Lower leg skin (tissue), 4 donors: ENCODE measurements around the gene NUP214. TPM values are rescaled to one million over a fixed set of nuclear protein-coding genes. Genes with fewer than 3 reads are reported as not detected.
"Not testable (repeated sequence)": the region's sequence is repeated elsewhere in the genome, so short reads cannot be mapped to it uniquely, and the experiment has no call there.

Experiments
- DNase-seq, 2 donors: peaks; one replicate each; pipeline ENCODE4 v3.0.0-alpha.2; 2019; ENCODE audit warnings: low spot score in 2 of 2
- H3K4me3 ChIP-seq: fragments of 200-600 bp; sonication (generic); 2 replicates; pipeline ENCODE4 v1.5.1; 2017; ENCODE audit warnings: mild to moderate bottlenecking, low read depth; ENCODE audit not compliant: poor library complexity, severe bottlenecking
- CTCF ChIP-seq, 3 donors: fragments of 450-650 bp; IDR thresholded peaks; one replicate each; pipeline ENCODE4 v1.5.1; 2016; ENCODE audit warnings: antibody characterized with exemption in 3 of 3, mild to moderate bottlenecking in 3 of 3, moderate library complexity in 2 of 3
- POLR2A ChIP-seq, 2 donors: fragments of 450-650 bp; IDR thresholded peaks; one replicate each; pipeline ENCODE4 v1.6.1; 2016 to 2017; ENCODE audit warnings: antibody characterized with exemption in 2 of 2, mild to moderate bottlenecking in 1 of 2, moderate library complexity in 1 of 2
- WGBS, 2 donors: methylation state at CpG; one replicate each; pipeline ENCODE4 v1.1.5; 2018; 5-methylcytosine and 5-hydroxymethylcytosine counted together
- intact Hi-C: fragments of 100-400 bp; cut with DNase I; formaldehyde crosslinking; loops from one replicate; pipeline ENCODE4 v1.15.0; 2023; ENCODE audit warnings: low total_unique reads
- total RNA-seq, 4 donors: library from RNA; depleted of rRNA; stranded (reverse); fragments of >200 nt; gene quantifications; one replicate each; pipeline ENCODE4 v1.1.0, GENCODE V29; 2016

NUP214 gene
- total RNA-seq, 4 donors from 2014 or later = 33.8 to 64.4 (median 39.8) TPM

DNA sequence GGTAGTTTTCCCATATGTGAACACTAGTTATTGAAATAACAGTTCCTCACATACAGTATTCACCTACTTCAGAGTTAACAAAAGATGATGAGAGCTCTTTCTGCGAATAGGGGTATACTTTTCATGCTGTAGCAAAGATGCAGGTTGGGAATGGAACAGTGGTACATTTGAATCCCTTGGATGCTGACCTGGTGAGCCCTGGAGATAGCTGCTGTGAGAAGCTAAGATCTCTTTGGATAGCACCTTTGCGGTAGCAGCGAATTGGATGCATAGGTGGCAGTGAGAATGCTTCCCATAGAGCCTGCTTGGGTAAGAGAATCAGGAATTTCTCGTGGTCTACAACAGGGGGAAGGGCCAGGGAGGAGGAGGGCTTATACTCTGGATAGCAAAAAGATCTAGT, 61.2 kb downstream of the NUP214 start:
- TF ChIP-seq CTCF (IDR thresholded peaks at IDR 0.05) = no peak
- TF ChIP-seq POLR2A (IDR thresholded peaks at IDR 0.05) = no peak
- no peak overlapping the region for H3K4me3 ChIP-seq
- intact Hi-C loops = no loop called here
- WGBS, 2 donors = 86 to 91% methylated on average over 4 of the region's 4 CpGs
- DNase-seq = no peak

DNA sequence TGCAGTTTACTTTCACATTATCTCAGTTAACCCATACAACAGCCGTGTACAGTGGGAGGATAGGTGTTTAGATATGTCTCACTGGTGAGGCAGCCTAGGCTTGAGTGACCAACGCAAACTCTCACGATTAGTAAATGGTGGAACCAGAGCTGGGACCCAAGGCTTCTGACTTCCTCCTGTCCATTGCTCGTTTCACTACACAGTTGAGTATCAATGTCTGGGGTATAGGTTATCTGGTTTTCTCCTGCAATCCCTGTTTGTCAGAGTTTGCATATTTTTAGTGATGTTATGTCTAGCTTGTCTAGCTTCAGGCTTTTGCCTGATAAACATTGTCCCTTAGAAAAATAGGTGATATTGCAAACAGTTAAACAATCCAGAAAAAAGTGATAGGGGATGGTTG, 62.6 kb downstream of the NUP214 start:
- intact Hi-C loops = no loop called here
- H3K4me3 ChIP-seq = no peak overlapping the region
- 96 to 99% methylated on average over 4 of the region's 4 CpGs for WGBS, 2 donors
- DNase-seq = no peak
- TF ChIP-seq CTCF (IDR thresholded peaks at IDR 0.05) (no peak), POLR2A (IDR thresholded peaks at IDR 0.05) (no peak)

GRCh38 chr9:131188976-131189375, 63.6 kb downstream of the NUP214 start:
- WGBS, 2 donors = 93 to 94% methylated on average over 3 of the region's 3 CpGs

DNA sequence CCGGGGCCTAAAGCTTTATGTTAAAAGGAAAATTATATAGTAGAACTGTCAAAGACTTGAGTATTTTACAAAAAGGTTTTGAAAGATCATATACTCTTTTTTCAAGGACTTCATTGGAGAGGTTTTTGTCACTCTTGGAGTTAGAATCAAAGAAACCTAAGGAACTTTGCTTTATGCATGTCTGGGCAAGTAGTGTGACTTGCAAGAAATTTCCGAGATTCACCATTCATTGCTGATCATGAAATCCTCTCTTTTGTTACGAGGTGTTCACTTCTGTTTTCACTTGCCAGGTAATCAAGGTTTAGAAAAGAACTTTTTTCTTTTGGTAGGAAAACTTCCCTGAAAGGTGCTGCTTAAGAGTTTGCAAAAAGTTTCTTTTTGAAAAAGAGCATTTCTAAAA, 64.8 kb downstream of the NUP214 start:
- 46 to 69% methylated on average over 3 of the region's 3 CpGs for WGBS, 2 donors
- no peak for TF ChIP-seq POLR2A (IDR thresholded peaks at IDR 0.05)
- no peak overlapping the region for H3K4me3 ChIP-seq
- intact Hi-C loops = no loop called here
- no peak for DNase-seq

More at GRCh38 chr9:131188976-131189375, 63.6 kb downstream of the NUP214 start:
- TF ChIP-seq POLR2A (IDR thresholded peaks at IDR 0.05) (no peak), CTCF (IDR thresholded peaks at IDR 0.05) (no peak)
- no peak overlapping the region for H3K4me3 ChIP-seq
- intact Hi-C loops = no loop called here
- DNase-seq = no peak

GRCh38 chr9:131191032-131191431, 65.6 kb downstream of the NUP214 start:
- H3K4me3 ChIP-seq, intact Hi-C loops, DNase-seq: not testable (repeated sequence)
- WGBS, 2 donors = 71 to 78% methylated on average over 6 of the region's 6 CpGs

DNA sequence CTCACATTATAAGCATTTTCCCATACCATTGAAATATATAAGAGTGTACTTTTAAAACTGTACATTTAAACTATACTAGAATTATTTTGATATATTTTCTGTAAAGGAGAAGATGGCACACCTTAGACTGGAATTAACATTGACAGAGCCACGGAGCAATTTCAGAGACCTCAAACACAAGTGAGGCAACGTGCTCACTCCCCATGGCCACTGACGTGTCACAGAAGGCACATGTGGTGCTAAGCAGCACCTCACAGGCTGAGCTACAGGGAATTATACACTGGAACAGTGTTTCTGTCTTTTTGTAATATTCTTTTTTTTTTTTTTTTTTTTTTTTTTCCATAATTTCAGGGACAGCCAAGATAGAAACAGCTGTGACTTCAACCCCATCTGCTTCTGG, 66.5 kb downstream of the NUP214 start:
- no peak overlapping the region for H3K4me3 ChIP-seq
- intact Hi-C loops = no loop called here
- WGBS, 2 donors = 95 to 97% methylated on average over 3 of the region's 3 CpGs
- no peak for DNase-seq
- TF ChIP-seq POLR2A (IDR thresholded peaks at IDR 0.05) (no peak), CTCF (IDR thresholded peaks at IDR 0.05) (no peak)

GRCh38 chr9:131193051-131193450, 67.7 kb downstream of the NUP214 start:
- H3K4me3 ChIP-seq = no peak overlapping the region
- DNase-seq = no peak
- intact Hi-C loops = no loop called here
- WGBS, 2 donors = 92 to 97% methylated on average over 2 of the region's 2 CpGs
- TF ChIP-seq CTCF (IDR thresholded peaks at IDR 0.05) (no peak), POLR2A (IDR thresholded peaks at IDR 0.05) (no peak)
